NCI-H460 (cell line): ENCODE data around the gene SLC25A39. TPM values are rescaled to one million over a fixed set of nuclear protein-coding genes. Genes with fewer than 3 reads are reported as not detected.

ENCODE experiments used
- DNase-seq: peaks from one replicate; pipeline ENCODE4 v3.0.0-alpha.2; 2016; ENCODE audit warnings: low read depth; ENCODE audit errors: extremely low read depth
- small RNA-seq, 2 experiments: library from RNA; depleted of rRNA; stranded (forward); fragments of <200 nt; gene quantifications; one replicate each; pipeline ENCODE3, GENCODE V24; 2014
- total RNA-seq: library from RNA; depleted of rRNA; stranded (reverse); fragments of >200 nt; shearing (Covaris generic); gene quantifications from 2 replicates; pipeline ENCODE4 v1.2.3, GENCODE V29; 2014; rRNA removed

The SLC25A39 gene
- total RNA-seq, 1 experiment from 2014 or later, result 116 TPM

DNA sequence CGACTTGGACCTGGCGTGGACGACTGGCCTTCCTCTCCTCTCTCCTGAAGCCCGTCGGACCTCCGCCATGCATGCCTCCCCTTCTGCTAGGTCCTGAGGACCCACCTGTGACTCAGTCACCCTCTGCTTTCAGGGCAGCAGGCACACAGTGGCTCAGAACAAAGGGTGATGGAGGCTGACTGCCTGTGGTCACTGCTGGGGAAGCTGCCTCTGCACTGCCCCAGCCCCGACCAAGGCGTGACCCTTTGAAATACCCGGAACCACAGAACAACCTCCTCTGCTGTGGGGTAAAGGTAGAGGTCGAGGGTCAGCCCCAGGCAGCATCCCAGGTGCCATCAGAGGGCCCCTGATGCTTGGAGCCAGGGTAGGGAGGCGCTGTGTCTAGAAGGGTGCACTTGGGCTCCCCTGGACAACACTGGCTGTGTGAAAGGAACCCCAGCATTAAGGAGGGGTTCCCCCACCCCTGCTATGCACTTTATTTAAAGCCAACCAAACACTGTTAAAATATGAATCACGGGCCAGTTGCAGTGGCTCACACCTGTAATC is 44.2 kb downstream of the SLC25A39 start:
- no peak for DNase-seq

DNA sequence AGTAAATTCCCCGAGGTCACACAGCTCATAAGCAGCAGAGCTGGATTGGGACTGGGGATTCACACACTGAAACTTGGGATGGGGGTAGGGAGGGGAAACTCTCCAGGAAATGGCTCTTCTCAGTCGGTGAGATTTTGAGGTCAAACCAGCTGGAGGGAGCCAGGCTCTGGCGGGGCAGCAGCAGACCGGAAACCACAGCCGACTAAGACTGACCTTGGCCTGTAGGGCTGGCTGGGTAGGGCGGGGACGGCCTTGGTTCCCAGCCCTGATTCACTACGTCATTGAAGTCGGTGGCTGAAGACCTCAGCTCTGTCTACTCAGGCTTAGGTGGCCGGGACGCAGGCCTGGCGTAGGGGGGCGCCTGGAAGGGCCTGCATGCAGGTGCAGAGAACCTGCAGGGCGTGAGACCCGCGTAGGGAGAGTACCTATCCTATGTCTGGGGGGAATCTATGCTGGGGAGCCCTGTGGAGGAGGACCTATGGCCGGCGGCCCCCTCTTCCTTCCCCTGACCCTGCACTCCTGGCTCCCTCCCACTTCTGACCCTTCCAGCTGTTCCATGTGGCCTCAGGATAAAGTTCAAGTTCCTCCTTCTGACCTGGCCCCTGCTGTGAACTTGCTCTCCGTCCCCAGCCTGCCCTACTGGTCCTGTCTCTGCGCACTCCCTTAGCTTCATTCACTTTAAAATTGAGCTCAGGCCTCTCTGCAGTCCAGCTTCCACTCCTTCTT is 44.8 kb downstream of the SLC25A39 start:
- DNase-seq, result no peak

DNA sequence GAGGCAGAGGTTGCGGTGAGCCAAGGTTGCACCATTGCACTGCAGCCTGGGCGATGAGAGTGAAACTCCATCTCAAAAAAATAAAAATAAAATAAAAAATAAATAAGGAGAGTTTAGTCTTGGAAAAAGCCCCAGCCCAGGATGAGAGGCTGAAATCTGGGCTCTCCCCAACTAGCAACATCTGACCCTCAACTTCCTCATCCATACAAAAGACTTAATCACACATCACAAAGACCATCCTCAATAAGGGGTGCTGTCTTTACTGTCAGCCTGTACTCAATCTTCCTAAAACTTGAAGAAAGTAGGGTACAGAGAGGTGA is 45.3 kb downstream of the SLC25A39 start:
- DNase-seq, result no peak

DNA sequence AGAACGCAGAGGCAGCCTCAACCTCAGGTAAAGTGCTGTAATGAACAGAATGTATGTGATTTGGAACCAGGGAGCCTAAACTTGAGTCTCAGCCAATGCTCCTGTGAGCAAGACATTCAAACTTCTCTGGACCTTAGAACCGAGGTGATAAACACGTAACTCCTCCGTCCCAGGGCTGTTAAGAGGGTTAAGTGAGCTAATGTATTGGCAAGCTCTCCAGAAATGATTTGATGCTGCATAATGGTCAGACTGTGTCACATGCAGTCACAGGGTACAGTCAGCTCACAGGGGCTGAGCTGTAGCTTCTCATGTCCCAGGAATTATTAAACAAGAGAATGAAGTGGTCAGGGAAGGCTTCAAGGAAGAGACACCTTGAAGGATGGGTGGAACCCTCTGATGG is 46.6 kb downstream of the SLC25A39 start:
- no peak for DNase-seq

DNA sequence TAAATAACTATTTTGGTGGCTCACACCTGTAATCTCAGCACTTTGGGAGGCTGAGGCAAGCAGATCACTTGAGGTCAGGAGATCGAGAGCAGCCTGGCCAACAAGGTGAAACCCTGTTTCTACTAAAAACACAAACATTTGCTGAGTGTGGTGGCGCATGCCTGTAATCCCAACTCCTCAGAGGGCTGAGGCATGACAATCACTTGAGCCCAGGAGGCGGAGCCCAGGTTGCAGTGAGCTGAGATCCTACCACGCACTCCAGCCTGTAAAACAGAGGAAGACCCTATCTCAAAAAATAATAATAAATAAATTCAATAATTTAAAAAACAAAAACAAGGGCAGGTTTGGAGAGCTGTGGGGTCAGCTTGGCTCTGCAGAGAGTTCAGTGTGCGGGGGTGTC is 51.0 kb downstream of the SLC25A39 start:
- no peak for DNase-seq

DNA sequence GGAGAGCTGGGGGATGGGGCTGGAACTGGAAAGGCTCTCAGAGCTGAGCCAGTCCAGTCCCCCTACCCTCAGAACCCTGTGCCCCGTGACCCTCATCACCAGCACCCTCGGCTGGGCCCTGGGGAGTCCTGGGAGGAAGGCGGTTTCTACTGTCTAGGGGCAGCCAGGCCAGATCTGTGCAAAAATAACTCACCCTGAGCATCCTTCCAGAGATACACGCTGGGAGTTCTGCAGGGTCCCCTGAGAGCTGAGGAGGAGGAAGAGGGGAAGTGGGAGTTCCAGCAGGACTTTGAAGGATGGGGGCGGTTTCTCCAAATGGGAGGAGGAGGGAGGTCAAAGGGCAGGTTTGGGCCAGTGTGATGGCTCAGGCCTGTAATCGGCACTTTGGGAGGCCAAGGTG is 51.7 kb downstream of the SLC25A39 start:
- no peak for DNase-seq

DNA sequence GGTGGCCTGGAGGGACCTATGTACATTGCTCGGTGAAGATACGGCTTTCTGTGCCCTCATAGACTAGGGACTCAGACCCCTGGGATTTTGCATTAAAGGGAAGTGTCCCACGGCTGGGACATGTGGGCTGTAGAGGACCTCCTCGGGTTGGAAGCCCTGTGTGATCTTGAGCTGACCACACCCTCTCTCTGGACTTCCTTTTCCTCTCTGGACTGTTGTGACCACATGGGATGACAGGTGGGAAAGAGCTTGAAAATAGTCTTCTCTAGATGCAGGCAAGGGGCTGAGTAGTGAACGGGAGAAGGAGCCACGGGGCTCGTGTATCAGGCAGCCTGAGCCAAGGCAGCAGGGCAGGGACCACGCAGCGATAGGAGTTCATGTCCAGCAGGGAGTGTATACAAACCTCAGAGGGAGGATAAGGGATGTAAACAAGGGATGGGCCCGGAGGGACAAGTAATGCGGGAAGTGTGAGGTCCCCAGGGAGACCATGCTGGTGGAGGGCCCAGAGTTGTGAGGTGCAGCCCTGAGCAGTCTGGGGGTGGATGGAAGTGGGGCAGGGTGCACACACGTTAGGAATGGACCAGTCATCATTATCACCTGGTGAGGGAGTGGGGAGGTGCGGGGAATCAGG is 52.2 kb downstream of the SLC25A39 start:
- DNase-seq, result no peak

Small RNA genes lying within 50 kb of the gene (small RNA-seq; reads per million reads assigned to genes)
- gene RF00012 (0 to 0.12 reads per million in 2 experiments), gene RN7SL507P (0.02 to 1.2 reads per million in 2 experiments), gene RNU6-453P (0 to 0.18 reads per million in 2 experiments)

Other genes with a start within 250 kb of the SLC25A39 start
- 6.3 and 8.9 TPM in 2 replicates for gene HDAC5, start 201.2 kb downstream of the SLC25A39 start, total RNA-seq
- gene HROB, start 182.9 kb downstream of the SLC25A39 start, total RNA-seq, result 4.0 and 4.8 TPM in 2 replicates
- gene ASB16, start 154.1 kb downstream of the SLC25A39 start, total RNA-seq, result not detected in 2 replicates
- 28.6 and 32.6 TPM in 2 replicates for gene TMUB2, start 137.9 kb downstream of the SLC25A39 start, total RNA-seq
- 42.0 and 44.1 TPM in 2 replicates for gene ATXN7L3, start 124.9 kb downstream of the SLC25A39 start, total RNA-seq
- gene UBTF, start 105.1 kb downstream of the SLC25A39 start, total RNA-seq, result 44.2 and 49.8 TPM in 2 replicates
- not detected in 2 replicates for gene SLC4A1, start 56.7 kb downstream of the SLC25A39 start, total RNA-seq
- not detected in 2 replicates for gene RUNDC3A, start 16.2 kb downstream of the SLC25A39 start, total RNA-seq
- gene GRN, start 20.5 kb upstream of the SLC25A39 start, total RNA-seq, result 138 and 165 TPM in 2 replicates
- 2.8 and 3.0 TPM in 2 replicates for gene FAM171A2, start 39.0 kb upstream of the SLC25A39 start, total RNA-seq
- 7.6 and 10.2 TPM in 2 replicates for gene ITGA2B, start 64.8 kb upstream of the SLC25A39 start, total RNA-seq
- 17.8 and 20.0 TPM in 2 replicates for gene GPATCH8, start 178.6 kb upstream of the SLC25A39 start, total RNA-seq
- gene FZD2, start 232.7 kb upstream of the SLC25A39 start, total RNA-seq, result 1.7 and 2.0 TPM in 2 replicates